Erythroblast (primary cell): ENCODE measurements around the gene PLCB4.

Experiments used
- GATA1 ChIP-seq: IDR thresholded peaks from 2 replicates; pipeline ENCODE4 v1.6.1; 2011; ENCODE audit warnings: low read depth, mild to moderate bottlenecking, control low read depth, low read length, moderate library complexity
- POLR2A ChIP-seq: IDR thresholded peaks from 2 replicates; pipeline ENCODE4 v1.6.1; 2011; ENCODE audit warnings: mild to moderate bottlenecking, low read length

DNA sequence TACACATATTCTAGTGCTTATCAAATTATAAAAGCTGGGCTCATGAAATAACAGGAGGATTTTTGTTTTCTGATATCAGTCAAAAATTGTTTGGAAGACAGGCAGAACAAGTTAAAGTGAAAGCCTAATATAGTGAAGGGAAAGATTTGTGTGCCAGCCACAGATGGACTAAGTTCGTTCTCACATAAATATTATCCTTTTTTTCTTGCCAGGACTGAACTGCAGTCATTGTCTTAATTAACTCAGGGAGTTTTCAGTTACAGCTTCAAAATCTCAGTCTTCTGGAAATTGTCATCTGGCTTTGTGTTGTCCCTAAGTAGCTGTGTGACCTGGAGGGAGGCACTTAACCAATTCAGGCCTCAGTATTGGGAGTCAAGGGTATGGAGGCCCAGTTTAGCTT lies 40.7 kb downstream of the PLCB4 start:
- TF ChIP-seq POLR2A: no peak
- TF ChIP-seq GATA1: no peak
